IPS DF 19.7 (cell line): ENCODE measurements around the gene MRPL45.
"Not testable (repeated sequence)": the region's sequence is repeated elsewhere in the genome, so short reads cannot be mapped to it uniquely, and the experiment has no call there.

ENCODE experiments used
- DNase-seq: peaks from one replicate; pipeline ENCODE4 v3.0.0-alpha.2; 2013; ENCODE audit warnings: low read depth, low spot score

The MRPL45 gene

GRCh38 chr17:38296834-38297517 is at the start of gene MRPL45:
MRPL45 (plus strand) TSS chr17:38297168; CDS start chr17:38297184, 16 bp downstream.
- DNase-seq = peak; percentile 86

- DNase-seq = not testable (repeated sequence)
Measured at GRCh38 chr17:38253191-38253590, 43.8 kb upstream of the MRPL45 start.

GRCh38 chr17:38254357-38254756 is 42.6 kb upstream of the MRPL45 start:
- DNase-seq = not testable (repeated sequence)

GRCh38 chr17:38257013-38257621 is 39.9 kb upstream of the MRPL45 start:
- peak; percentile 12 for DNase-seq

GRCh38 chr17:38265974-38266506 is 30.9 kb upstream of the MRPL45 start:
- not testable (repeated sequence) for DNase-seq

- DNase-seq = not testable (repeated sequence)
Measured at GRCh38 chr17:38266571-38266970, 30.4 kb upstream of the MRPL45 start.

GRCh38 chr17:38268138-38268537 is 28.8 kb upstream of the MRPL45 start:
- not testable (repeated sequence) for DNase-seq

- DNase-seq = not testable (repeated sequence)
Measured at GRCh38 chr17:38269045-38269444, 27.9 kb upstream of the MRPL45 start.

- not testable (repeated sequence) for DNase-seq
Measured at GRCh38 chr17:38269552-38269951, 27.4 kb upstream of the MRPL45 start.

- not testable (repeated sequence) for DNase-seq
Measured at GRCh38 chr17:38285994-38286393, 11.0 kb upstream of the MRPL45 start.

GRCh38 chr17:38286501-38287091 is 10.4 kb upstream of the MRPL45 start:
- not testable (repeated sequence) for DNase-seq

- not testable (repeated sequence) for DNase-seq
Measured at GRCh38 chr17:38288217-38288827, 8.6 kb upstream of the MRPL45 start.

- DNase-seq = not testable (repeated sequence)
Measured at GRCh38 chr17:38289760-38290159, 7.2 kb upstream of the MRPL45 start.

- not testable (repeated sequence) for DNase-seq
Measured at GRCh38 chr17:38295602-38296365, 1.2 kb upstream of the MRPL45 start.

GRCh38 chr17:38315497-38315896 is 18.5 kb downstream of the MRPL45 start:
- DNase-seq = no peak

- DNase-seq = no peak
Measured at GRCh38 chr17:38317081-38317480, 20.1 kb downstream of the MRPL45 start.

GRCh38 chr17:38320482-38320881 is 23.5 kb downstream of the MRPL45 start:
- no peak for DNase-seq

GRCh38 chr17:38322156-38322779 is 25.3 kb downstream of the MRPL45 start:
- no peak for DNase-seq

- no peak for DNase-seq
Measured at GRCh38 chr17:38322897-38323296, 25.9 kb downstream of the MRPL45 start.

GRCh38 chr17:38324141-38324697 is 27.3 kb downstream of the MRPL45 start:
- no peak for DNase-seq
